IPS DF 19.7 (cell line): Measurements from ENCODE around the gene KAT14.
"Not testable (repeated sequence)": the region's sequence is repeated elsewhere in the genome, so short reads cannot be mapped to it uniquely, and the experiment has no call there.

Experiments used
- DNase-seq: peaks from one replicate; pipeline ENCODE4 v3.0.0-alpha.2; 2013; ENCODE audit warnings: low read depth, low spot score

The KAT14 gene

GRCh38 chr20:18156045-18156444 is 18.4 kb downstream of the KAT14 start:
- DNase-seq, result no peak

GRCh38 chr20:18164356-18164755 is 26.7 kb downstream of the KAT14 start:
- DNase-seq, result no peak

DNA sequence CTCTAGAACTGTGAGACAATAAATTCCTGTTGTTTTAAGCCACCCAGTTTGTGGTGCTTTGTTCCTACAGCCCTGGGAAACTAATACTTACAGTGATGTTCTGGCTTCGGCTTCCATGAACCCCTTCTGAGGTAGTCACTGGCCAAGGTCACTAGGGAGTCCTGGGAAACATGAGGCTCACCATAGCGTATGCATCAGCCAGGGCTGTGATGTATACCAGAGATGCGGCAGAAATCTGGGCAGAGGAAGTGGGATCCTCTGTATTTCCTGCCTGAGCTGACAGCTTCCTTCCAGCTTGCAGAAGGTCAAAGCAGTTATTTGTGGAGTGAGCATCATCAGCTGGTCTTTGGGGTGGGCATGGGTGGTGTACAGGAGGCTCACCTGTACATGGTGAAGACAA is 27.9 kb downstream of the KAT14 start:
- DNase-seq, result no peak

DNA sequence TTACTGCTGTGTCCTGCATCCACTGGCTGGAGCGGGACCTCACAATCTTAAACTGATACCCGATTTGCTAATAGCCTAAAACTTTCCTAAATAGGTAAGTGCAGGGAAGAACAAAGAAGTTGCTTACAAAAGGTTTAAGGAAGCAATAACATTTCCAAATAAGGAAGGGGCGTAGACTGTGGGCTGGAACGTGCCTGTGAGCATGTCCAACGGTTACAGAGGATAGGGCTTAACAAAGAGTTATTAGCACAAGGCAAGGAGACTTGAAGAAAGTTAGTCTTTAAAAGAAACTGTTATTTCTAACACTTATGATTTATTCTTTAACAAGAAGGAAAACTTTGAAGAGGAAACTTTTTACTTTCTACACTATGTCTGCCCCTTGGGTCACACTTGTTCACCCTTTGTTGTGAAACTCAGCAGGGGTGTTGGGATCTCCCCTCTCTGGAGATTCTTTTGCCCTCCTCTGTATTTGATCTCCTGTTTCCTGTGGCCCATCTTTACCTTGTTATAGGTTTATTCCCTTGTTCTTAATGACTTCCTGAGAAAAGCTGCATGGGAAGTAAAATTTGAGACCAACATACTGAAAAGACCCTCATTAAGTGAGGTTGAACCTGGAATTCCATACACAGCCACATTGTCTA is 28.7 kb downstream of the KAT14 start:
- no peak for DNase-seq

GRCh38 chr20:18166950-18167349 is 29.3 kb downstream of the KAT14 start:
- DNase-seq, result no peak

GRCh38 chr20:18172379-18172778 is 34.7 kb downstream of the KAT14 start:
- no peak for DNase-seq

- no peak for DNase-seq
These were observed 37.4 kb downstream of the KAT14 start for GRCh38 chr20:18174906-18175683.

- peak; percentile 61 for DNase-seq
These were observed 38.7 kb downstream of the KAT14 start for GRCh38 chr20:18176318-18176785.

DNA sequence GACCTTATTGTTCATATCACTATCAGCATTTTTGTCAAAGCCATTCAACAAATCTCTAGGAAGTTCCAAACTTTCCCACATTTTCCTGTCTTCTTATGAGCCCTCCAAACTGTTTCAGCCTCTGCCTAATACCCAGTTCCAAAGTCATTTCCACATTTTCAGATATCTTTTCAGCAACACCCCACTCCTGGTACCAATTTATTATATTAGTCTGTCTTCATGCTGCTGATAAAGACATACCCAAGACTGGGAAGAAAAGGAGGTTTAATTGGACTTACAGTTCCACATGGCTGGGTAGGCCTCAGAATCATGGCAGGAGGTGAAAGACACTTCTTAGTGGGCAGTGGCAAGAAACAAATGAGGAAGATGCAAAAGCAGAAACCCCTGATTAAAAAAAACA is 42.7 kb downstream of the KAT14 start:
- not testable (repeated sequence) for DNase-seq

GRCh38 chr20:18180815-18181214 is 43.2 kb downstream of the KAT14 start:
- no peak for DNase-seq

DNA sequence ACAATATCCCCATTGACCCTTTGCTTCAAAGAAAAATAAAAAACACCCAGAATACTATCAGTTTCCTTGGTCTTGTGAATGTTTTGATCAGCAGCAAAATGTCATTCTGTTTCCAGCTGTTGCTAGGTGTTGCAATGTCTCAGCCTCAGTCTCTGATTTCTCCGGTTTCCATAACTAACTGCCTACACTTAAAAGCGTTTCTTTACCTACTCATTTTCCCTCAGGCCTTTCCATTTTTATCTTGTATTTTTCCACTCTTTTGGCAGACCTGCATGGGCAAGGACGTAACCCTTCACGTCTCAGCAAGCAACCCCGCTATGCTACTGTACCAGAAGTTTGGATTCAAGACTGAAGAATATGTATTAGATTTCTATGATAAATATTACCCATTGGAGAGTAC is 49.4 kb downstream of the KAT14 start:
- no peak for DNase-seq

- DNase-seq, result no peak
These were observed 50.8 kb downstream of the KAT14 start for GRCh38 chr20:18188434-18188833.

- DNase-seq, result no peak
These were observed 52.9 kb downstream of the KAT14 start for GRCh38 chr20:18190338-18191233.

DNA sequence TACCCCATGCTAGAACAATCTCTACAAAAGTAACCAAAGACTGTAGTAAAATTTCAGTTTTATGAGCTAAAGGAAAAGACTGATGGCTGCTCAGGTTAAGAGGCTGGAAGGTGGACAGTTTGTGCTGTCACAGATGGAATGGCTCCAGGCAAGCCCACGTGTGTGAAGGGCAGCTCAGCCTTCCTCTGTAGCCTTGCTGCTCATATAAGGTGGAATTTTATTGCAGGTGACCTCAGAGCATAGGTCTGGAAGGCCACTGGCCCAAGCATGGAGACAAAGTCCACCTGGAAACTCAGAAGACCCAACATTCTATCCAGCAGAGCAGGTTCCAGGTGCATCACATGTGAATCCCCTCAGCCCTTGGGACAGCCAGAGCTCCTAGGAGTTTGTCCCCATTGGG is 53.6 kb downstream of the KAT14 start:
- no peak for DNase-seq

- DNase-seq, result not testable (repeated sequence)
These were observed 56.8 kb downstream of the KAT14 start for GRCh38 chr20:18194461-18194860.

- DNase-seq, result no peak
These were observed 58.3 kb downstream of the KAT14 start for GRCh38 chr20:18195931-18196330.

DNA sequence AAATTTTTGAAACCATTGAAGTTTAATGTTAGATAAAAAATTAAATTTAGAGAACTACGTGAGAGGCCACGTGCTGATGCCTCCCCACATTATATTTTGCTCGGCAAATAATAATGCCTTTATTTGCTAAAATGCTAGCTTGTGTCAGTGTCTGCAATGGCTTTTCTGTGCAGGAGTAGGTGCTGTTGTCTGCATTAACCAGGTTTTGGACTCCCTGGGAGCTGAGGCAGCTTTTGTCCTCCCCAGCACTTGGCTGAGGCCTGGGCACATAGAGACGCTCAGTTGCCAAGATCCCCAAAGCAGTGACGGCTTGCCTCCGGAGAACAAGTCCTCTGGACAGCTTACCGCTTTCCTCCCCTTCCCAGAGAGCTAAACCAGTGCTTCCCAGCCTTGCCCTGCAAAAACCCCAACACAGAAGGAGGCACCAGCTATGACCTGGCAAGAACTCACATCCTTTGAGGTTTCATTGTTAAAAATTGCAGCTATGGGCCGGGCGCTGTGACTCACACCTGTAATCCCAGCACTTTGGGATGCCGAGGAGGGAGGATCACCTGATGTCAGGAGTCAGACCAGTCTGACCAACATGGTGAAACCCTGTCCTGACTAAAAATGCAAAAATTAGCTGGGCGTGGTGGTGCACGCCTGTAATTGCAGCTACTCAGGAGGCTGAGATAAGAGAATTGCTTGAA is 59.9 kb downstream of the KAT14 start:
- no peak for DNase-seq

DNA sequence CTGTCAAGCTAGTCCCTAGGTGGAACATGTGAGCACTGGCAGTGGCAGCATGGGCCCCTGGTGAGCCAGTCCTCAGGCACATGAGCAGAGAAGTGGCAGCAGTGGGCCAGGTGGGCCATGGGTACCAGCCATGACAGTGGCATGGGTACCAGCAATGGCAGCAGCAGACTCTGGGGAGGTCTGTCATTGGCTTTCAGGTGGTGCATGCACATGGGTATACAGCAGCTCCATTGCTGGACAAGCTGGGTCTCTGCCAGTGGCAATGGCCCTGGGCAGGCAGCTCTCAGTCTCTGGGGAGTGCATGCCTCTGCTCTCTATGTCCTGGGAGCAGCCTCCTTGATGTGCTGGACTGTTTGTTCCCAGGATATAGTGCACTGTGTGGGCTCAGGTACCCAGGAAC is 65.3 kb downstream of the KAT14 start:
- no peak for DNase-seq

GRCh38 chr20:18203700-18204099 is 66.0 kb downstream of the KAT14 start:
- not testable (repeated sequence) for DNase-seq

- DNase-seq, result no peak
These were observed 75.3 kb downstream of the KAT14 start for GRCh38 chr20:18213002-18213401.

DNA sequence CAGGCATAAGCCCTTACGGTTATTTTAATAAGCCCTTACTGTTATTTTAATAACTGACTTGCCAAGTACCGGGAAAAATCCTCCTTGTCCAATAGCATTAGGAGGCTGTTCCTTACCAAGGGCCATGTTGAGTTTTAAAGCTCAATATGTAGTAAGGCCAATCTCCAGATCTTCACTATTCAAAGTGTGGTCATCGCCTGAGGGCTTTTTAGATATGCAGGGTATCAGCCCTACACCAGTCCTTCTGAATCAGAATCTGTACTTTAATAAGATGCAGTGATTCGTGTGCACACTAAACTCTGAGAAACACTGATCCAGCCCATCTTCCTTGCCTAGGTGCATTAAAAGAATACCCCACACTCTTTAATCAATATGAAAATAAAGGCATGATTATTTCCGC is 77.9 kb downstream of the KAT14 start:
- no peak for DNase-seq

GRCh38 chr20:18218280-18218679 is 80.6 kb downstream of the KAT14 start:
- no peak for DNase-seq
